ENCODE results near the gene DYNLRB1. TPM values are rescaled to one million over a fixed set of nuclear protein-coding genes. Genes with fewer than 3 reads are reported as not detected.

Gene DYNLRB1
- 135 TPM for total RNA-seq

DNA sequence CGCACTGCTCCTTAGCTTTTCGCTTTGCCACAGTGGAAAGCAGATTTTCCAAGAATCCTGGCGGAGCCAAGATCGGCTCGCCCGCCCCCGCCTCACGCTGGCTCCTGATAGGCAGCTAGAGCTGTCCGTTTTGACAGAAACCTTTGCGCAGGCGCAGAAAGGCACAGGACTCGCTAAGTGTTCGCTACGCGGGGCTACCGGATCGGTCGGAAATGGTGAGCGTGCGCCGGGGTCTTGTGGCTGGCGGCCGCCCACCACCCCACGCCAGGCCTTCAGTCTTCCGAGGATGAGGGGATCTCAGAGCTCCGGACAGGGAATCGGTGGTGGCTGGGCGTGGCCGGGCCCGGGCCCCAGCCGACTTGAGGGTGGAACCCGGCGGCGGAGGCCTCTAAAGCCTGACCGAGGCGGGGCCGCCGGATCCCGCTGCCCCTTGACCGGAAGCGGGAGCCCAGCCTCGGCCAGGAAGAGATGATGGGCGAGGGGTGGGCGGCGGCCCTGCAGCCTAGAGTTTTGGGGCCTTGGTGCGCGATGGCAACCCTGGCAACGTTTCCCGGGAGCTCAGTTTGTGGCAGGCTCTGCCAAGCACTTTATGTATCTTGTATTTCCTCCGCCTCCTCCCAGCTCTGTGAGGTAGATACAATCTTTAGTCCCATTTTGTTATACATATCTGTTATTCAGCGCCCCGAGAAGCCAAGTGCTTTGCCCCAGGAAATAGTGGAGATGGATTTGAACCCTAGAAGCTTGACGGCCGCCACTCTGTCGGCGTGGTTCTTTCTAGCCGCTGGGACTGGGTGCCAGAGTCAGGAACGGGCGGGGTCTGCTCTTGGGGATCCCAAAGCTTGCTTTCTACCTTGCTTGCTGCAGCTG lies at the start of gene DYNLRB1:
TSS of gene DYNLRB1 (plus strand) at position 176 of the 867 bp plus-strand sequence. CDS start at position 213, 37 bp downstream.
- Histone ChIP-seq H3K4me1 (peaks cover 51% of the 10 kb centered on the region), H3K27ac (peak within 1 kb of the TSS; percentile 97), H3K4me3 (peak within 1 kb of the TSS; percentile 60 to 78), H3K9me3 (no peaks in the 10 kb centered on the region), H3K36me3 (peaks cover 0 to 13% of the 10 kb centered on the region in 2 donors), H3K27me3 (no peaks in the 10 kb centered on the region)
- peak in 1 of 2 donors; percentile 95 for DNase-seq (ENCODE audit: extremely low spot score in 2 of 2)
- peak; percentile 97 to 100 for TF ChIP-seq POLR2AphosphoS5 (IDR thresholded peaks at IDR 0.05; ENCODE audit: insufficient read depth in 1 of 2, low read depth in 1 of 2)
- peak in 1 of 2 donors; percentile 90 for TF ChIP-seq POLR2A (IDR thresholded peaks at IDR 0.05)
- TF ChIP-seq, protein P1, sequence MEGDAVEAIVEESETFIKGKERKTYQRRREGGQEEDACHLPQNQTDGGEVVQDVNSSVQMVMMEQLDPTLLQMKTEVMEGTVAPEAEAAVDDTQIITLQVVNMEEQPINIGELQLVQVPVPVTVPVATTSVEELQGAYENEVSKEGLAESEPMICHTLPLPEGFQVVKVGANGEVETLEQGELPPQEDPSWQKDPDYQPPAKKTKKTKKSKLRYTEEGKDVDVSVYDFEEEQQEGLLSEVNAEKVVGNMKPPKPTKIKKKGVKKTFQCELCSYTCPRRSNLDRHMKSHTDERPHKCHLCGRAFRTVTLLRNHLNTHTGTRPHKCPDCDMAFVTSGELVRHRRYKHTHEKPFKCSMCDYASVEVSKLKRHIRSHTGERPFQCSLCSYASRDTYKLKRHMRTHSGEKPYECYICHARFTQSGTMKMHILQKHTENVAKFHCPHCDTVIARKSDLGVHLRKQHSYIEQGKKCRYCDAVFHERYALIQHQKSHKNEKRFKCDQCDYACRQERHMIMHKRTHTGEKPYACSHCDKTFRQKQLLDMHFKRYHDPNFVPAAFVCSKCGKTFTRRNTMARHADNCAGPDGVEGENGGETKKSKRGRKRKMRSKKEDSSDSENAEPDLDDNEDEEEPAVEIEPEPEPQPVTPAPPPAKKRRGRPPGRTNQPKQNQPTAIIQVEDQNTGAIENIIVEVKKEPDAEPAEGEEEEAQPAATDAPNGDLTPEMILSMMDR (IDR thresholded peaks at IDR 0.05) = no peak
- intact Hi-C loops (cut with DNase I) = no loop called here

DNA sequence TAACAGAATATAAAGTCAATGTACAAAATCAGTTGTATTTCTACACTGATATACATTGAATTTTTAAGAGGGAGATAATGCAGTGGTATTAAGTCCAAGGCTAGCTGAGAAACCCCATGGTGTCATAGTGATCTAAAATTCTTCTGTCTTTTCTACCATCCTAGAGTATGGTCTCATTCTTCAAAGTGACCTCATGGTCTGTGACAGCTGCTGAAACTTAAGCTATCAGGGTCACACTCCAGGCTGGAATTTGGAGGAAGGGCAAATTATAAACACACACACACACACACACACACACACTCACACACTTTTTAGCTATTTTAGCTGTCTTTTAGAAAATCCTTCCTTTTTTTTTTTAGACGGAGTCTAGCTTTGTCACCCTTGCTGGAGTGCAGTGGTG lies 47.3 kb upstream of the DYNLRB1 start:
- TF ChIP-seq, protein P1 (IDR thresholded peaks at IDR 0.05) = no peak
- no peak for TF ChIP-seq POLR2AphosphoS5 (IDR thresholded peaks at IDR 0.05; ENCODE audit: insufficient read depth in 1 of 2, low read depth in 1 of 2)
- TF ChIP-seq POLR2A (IDR thresholded peaks at IDR 0.05) = no peak
- Histone ChIP-seq H3K27ac (no peak overlapping the region), H3K9me3 (no peaks in the 10 kb centered on the region), H3K27me3 (no peaks in the 10 kb centered on the region), H3K36me3 (peaks cover 0 to 18% of the 10 kb centered on the region in 2 donors), H3K4me1 (peaks cover 12% of the 10 kb centered on the region), H3K4me3 (no peak overlapping the region)
- no peak for DNase-seq (ENCODE audit: extremely low spot score in 2 of 2)
- intact Hi-C loops (cut with DNase I) = no loop called here

DNA sequence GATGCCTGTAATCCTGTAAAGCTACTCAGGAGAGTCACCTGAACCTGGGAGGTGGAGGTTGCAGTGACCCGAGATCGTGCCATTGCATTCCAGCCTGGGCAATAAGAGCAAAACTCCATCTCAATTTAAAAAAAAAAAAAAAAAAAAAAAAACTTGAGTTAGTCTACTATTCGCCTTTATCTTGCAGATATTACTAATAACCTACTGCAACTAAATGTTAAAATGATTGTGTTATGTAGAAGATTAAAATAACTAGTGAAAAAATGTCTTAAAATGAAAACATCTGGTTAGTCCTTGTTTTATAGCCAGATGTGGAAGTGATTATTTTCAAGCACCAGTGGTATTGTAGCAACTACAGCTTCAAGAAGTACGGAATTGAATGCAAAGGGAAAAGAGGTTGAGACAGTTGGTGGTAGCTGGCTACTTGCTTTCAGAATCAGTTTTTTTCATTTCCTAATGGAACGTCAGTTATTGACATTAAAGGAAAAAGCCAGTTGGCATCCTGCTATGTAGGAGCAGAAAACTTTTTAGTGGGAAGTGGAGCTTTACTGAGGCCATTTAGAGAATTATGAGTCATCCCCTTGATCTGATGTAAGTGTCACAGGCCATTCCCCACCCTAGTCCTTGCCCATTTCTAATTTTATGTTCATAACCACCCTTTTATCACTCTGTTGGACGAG lies 43.8 kb upstream of the DYNLRB1 start:
- Histone ChIP-seq H3K4me3 (no peak overlapping the region), H3K36me3 (peaks cover 0 to 11% of the 10 kb centered on the region in 2 donors), H3K9me3 (no peaks in the 10 kb centered on the region), H3K4me1 (peaks cover 12% of the 10 kb centered on the region), H3K27me3 (no peaks in the 10 kb centered on the region), H3K27ac (peak overlapping the region; percentile 43)
- intact Hi-C loops (cut with DNase I) = no loop called here
- DNase-seq (ENCODE audit: extremely low spot score in 2 of 2) = no peak
- TF ChIP-seq POLR2A (IDR thresholded peaks at IDR 0.05) (no peak), POLR2AphosphoS5 (IDR thresholded peaks at IDR 0.05; ENCODE audit: insufficient read depth in 1 of 2, low read depth in 1 of 2) (no peak)
- TF ChIP-seq, protein P1 (IDR thresholded peaks at IDR 0.05) = no peak

DNA sequence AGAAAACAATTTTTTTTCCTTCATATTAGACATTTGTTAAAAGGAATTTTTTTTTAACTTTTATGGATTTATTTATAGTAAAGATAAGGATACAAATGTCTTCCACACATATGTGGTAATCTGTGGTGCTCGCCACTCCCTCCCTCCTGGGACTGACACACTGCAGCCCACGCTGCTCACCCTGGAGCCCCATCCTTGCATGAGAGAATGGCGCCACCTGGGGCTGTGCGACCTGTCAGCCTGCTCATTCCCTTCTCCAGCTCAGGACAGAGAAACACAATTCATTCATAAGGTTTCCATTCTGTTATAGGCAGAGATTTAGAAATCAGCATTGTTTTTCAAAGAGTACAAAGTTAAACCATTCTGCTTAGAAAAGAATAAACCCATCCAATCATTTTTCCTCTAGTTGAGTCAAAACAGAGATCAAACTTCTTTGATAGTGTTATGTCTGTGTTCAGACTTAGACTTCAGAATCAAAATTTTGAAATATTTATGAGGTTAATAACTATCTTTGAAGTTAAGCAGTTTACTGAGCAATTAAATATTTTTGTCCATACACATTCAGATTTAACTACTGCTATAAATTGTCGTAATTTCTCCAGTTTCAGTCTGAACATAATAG lies 42.8 kb upstream of the DYNLRB1 start:
- Histone ChIP-seq H3K4me1 (peaks cover 12% of the 10 kb centered on the region), H3K4me3 (no peak overlapping the region), H3K36me3 (peaks cover 0 to 20% of the 10 kb centered on the region in 2 donors), H3K27ac (peak overlapping the region; percentile 43), H3K27me3 (no peaks in the 10 kb centered on the region), H3K9me3 (no peaks in the 10 kb centered on the region)
- DNase-seq (ENCODE audit: extremely low spot score in 2 of 2) = no peak
- TF ChIP-seq POLR2A (IDR thresholded peaks at IDR 0.05) = no peak
- TF ChIP-seq, protein P1 (IDR thresholded peaks at IDR 0.05) = no peak
- TF ChIP-seq POLR2AphosphoS5 (IDR thresholded peaks at IDR 0.05; ENCODE audit: insufficient read depth in 1 of 2, low read depth in 1 of 2) = no peak
- intact Hi-C loops (cut with DNase I) = no loop called here

All from vagina (tissue), 2 donors.